ENCODE results near the gene PDXK. TPM values are rescaled to one million over a fixed set of nuclear protein-coding genes. Genes with fewer than 3 reads are reported as not detected.

The PDXK gene
- total and polyA plus RNA-seq, 12 donors = 43.0 to 202 (median 95.3) TPM

- peak in 5 of 7 donors; percentile 51 to 80 (median 67) for DNase-seq
- TF ChIP-seq, protein P1, sequence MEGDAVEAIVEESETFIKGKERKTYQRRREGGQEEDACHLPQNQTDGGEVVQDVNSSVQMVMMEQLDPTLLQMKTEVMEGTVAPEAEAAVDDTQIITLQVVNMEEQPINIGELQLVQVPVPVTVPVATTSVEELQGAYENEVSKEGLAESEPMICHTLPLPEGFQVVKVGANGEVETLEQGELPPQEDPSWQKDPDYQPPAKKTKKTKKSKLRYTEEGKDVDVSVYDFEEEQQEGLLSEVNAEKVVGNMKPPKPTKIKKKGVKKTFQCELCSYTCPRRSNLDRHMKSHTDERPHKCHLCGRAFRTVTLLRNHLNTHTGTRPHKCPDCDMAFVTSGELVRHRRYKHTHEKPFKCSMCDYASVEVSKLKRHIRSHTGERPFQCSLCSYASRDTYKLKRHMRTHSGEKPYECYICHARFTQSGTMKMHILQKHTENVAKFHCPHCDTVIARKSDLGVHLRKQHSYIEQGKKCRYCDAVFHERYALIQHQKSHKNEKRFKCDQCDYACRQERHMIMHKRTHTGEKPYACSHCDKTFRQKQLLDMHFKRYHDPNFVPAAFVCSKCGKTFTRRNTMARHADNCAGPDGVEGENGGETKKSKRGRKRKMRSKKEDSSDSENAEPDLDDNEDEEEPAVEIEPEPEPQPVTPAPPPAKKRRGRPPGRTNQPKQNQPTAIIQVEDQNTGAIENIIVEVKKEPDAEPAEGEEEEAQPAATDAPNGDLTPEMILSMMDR (IDR thresholded peaks at IDR 0.05) = no peak
- no peak for TF ChIP-seq POLR2A (IDR thresholded peaks at IDR 0.05)
- Histone ChIP-seq H3K4me3 (no peak overlapping the region), H3K27me3 (no peaks in the 10 kb centered on the region), H3K9me3 (replicated peaks in 1 of 3) (no peaks in the 10 kb centered on the region), H3K4me1 (replicated peaks in 1 of 2) (peaks cover 9 to 22% of the 10 kb centered on the region in 2 donors), H3K27ac (peak overlapping the region in 3 of 5 donors; percentile 51 to 71 (median 56)), H3K36me3 (replicated peaks in 1 of 2) (peaks cover 0 to 4% of the 10 kb centered on the region in 2 donors)
- 73 to 86% (median 80%) methylated on average over 17 to 25 of the region's 25 CpGs for WGBS, 4 donors
- intact Hi-C loops (cut with DNase I) = no loop called here
These were observed 17.4 kb downstream of the PDXK start for GRCh38 chr21:43736224-43736883.

DNA sequence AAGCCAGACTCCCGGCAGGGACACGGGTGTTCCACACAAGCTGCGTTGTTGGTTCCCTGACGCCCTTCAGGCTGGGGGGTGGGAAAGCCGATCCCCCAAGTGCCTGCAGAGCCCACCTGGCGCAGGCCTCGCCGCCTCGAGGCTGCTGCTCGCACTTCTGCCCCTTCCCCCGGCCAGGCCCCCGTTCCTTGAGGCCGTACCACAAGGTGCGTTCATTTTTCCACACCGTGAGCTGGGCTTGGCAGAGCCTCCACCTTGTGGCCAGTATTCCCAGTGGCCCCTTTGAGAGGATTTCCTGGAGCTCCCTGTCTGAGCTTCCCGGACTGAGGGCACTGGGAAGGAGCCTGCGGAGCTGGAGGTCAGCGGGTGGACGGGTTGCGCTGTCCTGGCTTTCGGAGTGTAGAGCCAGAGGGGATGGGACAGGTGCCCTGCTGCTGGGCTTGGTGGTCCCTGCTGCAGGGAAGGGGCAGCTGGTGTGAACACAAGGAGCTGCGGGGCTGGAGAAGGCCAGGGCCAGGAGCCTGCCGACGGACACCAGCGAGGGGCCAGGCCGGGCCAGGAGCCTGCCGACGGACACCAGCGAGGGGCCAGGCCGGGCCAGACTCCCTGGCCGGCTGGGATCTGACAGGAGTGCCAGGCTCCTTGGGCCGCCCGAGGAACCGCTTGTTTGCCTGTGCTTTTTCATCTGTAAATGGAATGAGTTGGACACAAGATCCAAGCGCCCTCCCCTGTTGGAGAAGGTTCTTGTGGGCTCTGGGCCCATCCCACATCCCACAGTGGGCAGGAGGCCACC lies 18.4 kb downstream of the PDXK start:
- TF ChIP-seq POLR2A (IDR thresholded peaks at IDR 0.05) = no peak
- TF ChIP-seq, protein P1 (IDR thresholded peaks at IDR 0.05) = no peak
- Histone ChIP-seq H3K36me3 (replicated peaks in 1 of 2) (peaks cover 0 to 12% of the 10 kb centered on the region in 2 donors), H3K4me3 (no peak overlapping the region), H3K27me3 (no peaks in the 10 kb centered on the region), H3K27ac (peak overlapping the region in 3 of 5 donors; percentile 49 to 56 (median 51)), H3K9me3 (replicated peaks in 1 of 3) (no peaks in the 10 kb centered on the region), H3K4me1 (replicated peaks in 1 of 2) (peaks cover under 1 to 12% of the 10 kb centered on the region in 2 donors)
- peak in 1 of 7 donors; percentile 9 for DNase-seq
- intact Hi-C loops (cut with DNase I) = no loop called here
- WGBS, 4 donors = 93 to 96% (median 94%) methylated on average over 24 to 35 of the region's 35 CpGs

DNA sequence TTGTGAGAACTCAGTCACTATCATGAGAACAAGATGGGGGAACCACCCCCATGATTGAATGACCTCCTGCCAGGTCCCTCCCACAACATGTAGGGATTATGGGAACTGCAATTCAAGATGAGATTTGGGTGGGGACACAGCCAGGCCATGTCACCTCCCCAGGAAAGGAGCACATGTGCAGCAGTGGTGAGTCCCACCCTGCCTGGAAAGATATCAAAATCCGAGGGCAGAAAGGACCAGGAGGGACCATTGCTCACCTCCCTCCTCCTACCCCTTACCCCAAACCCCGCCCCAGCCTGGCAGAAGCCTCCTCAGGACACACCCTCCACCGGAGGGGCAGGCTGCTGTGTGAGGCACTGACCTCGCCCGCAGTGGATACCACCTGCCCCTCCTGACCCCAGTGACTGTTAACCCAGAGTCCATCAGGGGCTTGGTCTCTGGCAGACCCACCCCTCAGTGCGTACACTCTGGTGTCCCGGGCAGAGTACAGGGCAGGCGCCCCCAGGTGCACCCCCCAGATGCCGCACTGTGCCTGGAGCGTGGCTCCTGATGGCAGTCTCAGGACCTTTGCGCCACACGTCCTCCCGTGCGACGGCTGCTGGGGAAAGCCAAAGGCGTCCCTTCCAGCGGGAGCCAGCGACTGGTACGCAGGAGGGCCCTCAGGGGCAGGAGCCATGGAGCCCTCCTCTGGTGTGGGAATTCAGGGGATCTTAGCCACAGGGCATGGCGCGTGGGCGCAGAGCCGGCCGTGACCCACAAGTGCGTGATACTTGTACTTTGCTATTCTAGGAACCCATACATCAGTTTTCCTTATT lies 20.9 kb downstream of the PDXK start:
- Histone ChIP-seq H3K27me3 (no peaks in the 10 kb centered on the region), H3K4me3 (no peak overlapping the region), H3K4me1 (replicated peaks in 1 of 2) (peaks cover 0 to 6% of the 10 kb centered on the region in 2 donors), H3K27ac (peak overlapping the region in 3 of 5 donors; percentile 51 to 70 (median 68)), H3K36me3 (replicated peaks in 1 of 2) (peaks cover 0 to 20% of the 10 kb centered on the region in 2 donors), H3K9me3 (replicated peaks in 1 of 3) (no peaks in the 10 kb centered on the region)
- intact Hi-C loops (cut with DNase I) = no loop called here
- DNase-seq = peak in 1 of 7 donors; percentile 16
- no peak for TF ChIP-seq POLR2A (IDR thresholded peaks at IDR 0.05)
- TF ChIP-seq, protein P1 (IDR thresholded peaks at IDR 0.05) = no peak
- WGBS, 4 donors = 73 to 91% (median 86%) methylated on average over 8 to 25 of the region's 25 CpGs

All from adrenal gland (tissue), 12 donors.